ENCODE measurements around the gene TPCN2.

- TF ChIP-seq, protein P1, sequence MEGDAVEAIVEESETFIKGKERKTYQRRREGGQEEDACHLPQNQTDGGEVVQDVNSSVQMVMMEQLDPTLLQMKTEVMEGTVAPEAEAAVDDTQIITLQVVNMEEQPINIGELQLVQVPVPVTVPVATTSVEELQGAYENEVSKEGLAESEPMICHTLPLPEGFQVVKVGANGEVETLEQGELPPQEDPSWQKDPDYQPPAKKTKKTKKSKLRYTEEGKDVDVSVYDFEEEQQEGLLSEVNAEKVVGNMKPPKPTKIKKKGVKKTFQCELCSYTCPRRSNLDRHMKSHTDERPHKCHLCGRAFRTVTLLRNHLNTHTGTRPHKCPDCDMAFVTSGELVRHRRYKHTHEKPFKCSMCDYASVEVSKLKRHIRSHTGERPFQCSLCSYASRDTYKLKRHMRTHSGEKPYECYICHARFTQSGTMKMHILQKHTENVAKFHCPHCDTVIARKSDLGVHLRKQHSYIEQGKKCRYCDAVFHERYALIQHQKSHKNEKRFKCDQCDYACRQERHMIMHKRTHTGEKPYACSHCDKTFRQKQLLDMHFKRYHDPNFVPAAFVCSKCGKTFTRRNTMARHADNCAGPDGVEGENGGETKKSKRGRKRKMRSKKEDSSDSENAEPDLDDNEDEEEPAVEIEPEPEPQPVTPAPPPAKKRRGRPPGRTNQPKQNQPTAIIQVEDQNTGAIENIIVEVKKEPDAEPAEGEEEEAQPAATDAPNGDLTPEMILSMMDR (IDR thresholded peaks at IDR 0.05): no peak
- TF ChIP-seq POLR2A (IDR thresholded peaks at IDR 0.05): no peak
Observed at GRCh38 chr11:69003866-69004367, 44.8 kb upstream of the TPCN2 start.
